GM19023 (cell line): Measurements from ENCODE around the gene PRKN.
"Not testable (repeated sequence)": the region's sequence is repeated elsewhere in the genome, so short reads cannot be mapped to it uniquely, and the experiment has no call there.

Source experiments
- ATAC-seq: cut with Tn5 transposase; IDR thresholded peaks from one replicate; pipeline ENCODE4 v1.9.1; 2021; ENCODE audit warnings: mild to moderate bottlenecking, moderate library complexity; ENCODE audit not compliant: unreplicated experiment

PRKN gene

DNA sequence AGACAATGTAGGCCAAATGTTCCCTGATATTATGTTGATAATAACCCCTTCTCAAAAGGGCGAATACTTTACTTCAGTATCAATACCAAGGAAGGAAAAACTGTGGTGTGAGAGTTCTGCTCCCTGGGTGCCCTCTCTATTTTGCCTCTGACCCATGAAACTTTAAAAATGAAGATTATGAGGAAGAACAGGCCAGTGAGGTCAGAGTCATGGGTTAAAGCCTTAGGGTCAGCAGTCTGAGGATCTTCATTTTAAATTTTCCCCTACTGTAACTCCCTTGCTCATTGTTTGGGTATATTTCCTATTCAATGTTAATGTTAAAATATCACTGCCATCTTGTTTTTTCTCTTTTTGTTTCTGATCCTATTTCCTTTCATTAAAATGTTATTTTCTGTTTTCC lies 47.9 kb downstream of the PRKN start:
- ATAC-seq = no peak

DNA sequence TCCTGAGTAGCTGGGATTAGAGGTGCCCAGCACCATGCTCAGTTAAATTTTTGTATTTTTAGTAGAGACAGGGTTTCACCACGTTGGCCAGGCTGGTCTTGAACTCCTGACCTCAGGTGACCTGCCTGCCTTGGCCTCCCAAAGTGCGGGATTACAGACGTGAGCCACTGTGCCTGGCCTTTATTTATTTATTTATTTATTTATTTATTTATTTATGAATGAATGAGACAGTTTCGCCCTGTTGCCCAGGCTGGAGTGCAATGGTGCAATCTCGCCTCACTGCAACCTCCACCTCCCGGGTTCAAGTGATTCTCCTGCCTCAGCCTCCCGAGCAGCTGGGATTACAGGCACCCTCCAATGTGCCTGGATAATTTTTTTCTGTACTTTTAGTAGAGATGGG lies 48.7 kb downstream of the PRKN start:
- not testable (repeated sequence) for ATAC-seq

DNA sequence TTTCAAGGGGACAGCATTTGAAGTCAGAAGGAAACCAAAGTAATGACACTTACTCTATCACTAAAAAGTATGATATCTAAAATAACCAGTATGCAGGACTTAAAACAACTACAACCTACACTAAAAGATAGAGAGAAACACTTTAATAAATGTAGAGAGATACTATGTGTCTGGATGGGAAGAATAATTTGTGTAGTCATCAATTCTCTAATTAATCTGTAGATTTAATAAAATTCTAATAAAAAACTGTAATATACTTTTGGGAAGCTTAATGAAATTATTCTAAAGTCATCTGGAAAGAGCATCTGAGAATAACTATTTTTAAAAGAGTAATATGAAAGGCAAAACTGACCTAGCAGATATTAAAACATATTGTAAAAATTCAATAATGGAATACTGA lies 52.1 kb downstream of the PRKN start:
- no peak for ATAC-seq

DNA sequence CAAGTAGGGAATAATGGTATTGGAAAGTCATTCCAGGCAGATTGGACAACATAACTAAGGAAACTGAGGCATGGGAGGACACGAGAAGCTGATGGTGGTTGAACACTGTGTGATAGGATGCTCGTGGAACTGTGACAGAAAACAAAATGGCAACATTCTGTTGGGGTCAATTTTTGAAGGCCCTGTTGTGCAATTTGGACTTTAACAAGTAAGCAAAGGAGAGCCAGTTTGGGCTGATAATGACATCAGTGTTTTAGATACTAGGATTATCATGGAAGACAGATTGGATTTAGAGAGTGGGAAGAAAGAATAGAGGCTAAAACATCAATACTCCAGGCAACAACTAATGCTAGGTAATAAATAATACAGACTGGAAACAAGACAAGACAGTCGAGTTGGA lies 53.1 kb downstream of the PRKN start:
- ATAC-seq = no peak

DNA sequence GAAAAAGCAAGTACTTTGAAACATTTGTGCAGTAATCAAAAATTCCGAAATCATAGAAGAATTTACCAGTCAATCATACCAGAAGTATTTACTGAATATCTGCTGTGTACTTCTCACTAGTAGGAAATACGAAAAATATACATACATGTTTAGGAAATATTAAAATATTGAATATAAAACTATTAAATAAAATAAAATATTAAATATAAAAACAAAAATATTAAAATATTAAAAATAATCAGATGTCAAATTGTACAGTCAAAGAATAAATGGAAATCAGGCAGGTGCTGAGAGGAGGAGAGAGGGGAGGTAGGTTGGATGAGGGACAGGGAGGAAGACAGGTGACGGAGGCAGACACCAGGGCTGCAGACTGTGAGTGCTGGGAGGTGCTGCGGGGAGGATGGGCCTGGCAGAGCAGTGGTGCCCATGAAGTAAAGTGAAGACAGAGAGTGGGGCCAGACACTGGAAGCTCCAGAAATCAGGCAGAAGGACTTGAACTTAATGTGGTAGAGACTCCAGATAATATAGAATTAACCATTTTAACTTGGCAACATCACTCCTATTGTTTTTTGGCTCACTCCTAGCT lies 55.9 kb downstream of the PRKN start:
- ATAC-seq = no peak

DNA sequence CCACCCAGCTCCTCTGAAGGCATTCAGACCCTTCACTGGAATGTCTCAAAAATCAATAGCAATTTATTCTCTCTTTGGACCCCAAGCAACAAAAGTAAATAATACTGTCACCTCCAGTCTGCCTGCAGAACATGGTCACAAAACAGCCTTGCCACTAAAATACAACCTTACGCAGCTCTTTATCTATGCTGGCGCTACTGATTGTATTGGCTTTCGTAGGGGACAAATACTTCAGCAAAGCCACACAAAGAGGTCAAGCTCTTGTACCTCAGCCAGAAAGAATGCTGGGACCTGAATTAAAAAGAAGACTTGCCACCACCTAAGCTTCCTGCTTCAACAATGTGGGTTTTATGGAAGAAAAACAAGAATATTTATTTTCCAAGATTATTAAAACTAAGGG lies 57.2 kb downstream of the PRKN start:
- ATAC-seq = no peak

DNA sequence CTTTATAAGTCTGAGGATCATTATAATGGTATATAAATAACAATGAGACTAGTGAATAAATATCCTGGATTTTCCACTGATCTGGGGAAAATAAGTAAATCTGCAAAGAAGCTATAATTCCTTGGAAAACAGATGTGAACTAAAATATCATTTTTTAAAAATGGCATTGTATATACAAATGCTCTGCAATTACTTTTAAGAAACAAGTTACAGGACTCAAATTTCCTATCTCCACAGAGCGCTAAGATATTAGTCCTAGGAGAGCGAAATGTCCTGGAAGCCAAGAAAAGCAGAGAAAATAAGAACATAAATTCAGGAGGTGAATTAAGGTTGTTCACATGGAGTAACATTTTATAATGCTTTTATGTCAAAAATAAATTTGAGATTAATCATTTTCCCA lies 61.3 kb downstream of the PRKN start:
- ATAC-seq = no peak

DNA sequence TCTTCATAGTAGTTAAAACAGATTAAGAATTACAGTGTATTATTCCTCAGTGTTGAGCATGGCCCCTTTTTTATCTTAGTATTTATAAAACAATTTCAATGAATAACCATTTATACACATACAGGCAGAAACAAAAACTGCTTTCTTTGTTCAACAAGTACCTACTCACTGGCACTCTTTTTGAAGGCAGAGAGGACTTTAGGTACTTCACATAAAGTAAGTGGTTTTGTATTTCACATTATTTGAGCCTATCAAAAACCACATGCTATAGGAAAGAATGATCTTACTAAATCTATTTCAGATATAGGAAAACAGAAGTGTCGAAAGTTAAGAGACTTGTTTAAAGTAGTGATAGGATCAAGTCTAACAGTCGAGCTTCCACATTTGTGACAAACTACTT lies 73.8 kb downstream of the PRKN start:
- ATAC-seq = no peak

DNA sequence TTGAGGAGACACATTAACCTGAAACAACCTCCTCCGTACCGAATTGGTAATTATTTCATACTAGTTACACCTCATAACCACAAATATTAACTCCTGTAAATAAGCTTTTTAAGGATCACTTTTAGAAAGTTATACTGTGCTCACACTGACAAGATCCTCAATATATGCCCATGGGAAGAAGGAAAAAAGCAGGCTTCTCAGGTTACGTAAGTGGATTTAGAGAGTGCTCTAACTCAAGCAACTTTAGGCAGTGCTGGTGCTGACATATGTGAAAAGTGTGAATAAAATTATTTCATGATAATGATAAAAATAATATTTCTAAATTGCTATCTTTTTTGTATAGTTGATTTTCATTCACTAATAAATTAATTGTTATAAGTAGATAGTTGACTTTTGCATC lies 76.1 kb downstream of the PRKN start:
- ATAC-seq = no peak

DNA sequence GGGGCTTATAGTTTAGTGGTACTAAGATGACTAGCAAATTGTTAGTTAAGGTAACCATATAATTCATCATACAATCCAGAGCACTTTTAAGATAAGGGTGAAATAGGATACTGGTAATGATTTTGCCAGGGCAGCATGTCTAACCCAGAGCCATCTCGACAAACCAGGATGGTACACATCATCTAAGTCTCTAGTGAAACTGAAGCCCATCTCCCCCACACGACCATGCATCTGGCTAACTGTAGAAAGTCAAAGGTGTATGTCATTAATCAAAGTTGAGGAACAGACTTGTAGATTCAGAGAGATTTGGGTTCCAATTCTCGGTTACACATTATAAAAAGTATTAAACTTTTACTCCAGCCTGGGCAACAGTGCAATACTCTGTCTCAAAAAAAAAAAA lies 78.3 kb downstream of the PRKN start:
- ATAC-seq = no peak

DNA sequence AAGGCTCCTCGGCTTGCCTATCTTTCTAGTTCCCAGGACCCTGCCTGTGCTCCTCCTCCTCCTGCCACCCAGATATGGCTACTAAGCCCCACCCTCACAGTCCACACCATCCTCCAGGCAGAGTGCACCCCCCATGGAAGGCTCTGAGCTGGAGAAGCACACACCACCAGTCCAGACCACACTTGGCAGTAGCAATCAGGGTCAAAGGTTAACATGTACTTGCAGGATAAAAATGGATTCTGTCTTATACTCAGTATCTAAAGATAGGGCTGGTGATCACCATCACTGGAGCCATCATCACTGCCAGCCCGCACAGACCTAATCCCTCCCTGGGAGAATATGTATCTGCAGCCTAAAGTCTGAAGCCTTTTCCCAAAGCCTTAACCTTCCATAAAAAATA lies 83.4 kb downstream of the PRKN start:
- no peak for ATAC-seq

DNA sequence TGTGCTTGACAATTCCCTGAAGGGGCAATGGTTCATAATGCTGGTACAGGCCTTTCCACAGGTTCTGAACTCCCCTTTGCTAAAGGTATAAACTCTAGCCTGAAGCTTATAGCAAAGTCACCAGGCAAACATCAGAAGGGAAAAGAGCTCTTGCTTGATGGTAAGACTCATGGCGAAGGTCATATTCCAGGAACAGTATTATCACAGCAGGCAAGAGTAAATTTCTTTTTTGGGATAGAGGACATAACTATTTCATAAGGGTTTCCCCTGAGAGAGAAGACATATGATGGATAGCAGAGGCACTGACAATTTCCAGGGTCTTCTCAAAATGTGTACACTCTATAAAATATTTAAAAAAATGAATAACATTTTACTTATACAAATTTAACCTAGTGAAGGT lies 86.8 kb downstream of the PRKN start:
- no peak for ATAC-seq

DNA sequence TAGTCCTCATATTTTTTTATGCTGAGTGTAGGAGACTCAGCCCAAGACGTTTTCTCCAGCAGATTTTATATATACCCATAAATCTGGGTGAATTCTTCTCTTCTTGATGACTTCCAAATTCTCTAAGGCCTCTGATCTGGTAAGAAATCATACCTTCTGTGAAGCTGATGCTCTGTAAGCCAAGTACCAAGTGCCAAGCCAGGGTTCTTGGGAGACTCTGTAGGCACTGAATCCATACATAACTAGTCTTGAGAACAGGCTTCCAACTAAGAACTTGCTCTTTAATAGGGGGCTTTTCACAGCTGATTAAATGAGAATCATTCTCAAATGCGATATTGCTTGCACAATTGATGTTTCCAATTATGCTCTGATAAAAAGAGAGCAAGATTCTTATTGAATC lies 87.6 kb downstream of the PRKN start:
- ATAC-seq = no peak

DNA sequence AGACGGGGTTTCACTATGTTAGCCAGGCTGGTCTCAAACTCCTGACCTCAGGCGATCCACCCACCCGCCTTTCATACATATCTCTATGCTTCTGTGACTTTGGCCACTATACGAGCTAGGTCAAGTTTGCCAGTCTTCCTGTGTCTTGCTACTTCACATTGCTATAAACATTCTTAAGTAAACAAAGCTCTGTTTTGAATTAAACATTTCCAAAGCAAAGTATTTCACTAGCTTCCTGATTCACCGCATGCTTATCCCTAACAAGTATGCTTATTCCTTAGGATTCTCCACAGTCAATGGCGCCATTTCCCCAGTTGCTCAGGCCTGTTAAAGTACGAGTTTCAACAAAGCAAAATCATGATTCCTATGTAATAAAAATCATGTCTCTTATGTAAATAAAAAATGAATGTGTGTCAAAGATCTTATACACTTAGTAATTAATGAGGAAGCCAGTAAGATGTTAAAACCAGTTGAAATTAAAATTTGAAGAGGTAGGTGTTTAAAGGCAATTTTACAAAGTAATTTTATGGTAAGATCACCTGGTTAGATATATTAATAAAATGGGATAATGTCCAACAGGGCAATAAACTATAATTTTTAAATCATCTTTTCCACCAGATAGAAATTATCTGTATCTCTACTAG lies 88.5 kb downstream of the PRKN start:
- no peak for ATAC-seq

DNA sequence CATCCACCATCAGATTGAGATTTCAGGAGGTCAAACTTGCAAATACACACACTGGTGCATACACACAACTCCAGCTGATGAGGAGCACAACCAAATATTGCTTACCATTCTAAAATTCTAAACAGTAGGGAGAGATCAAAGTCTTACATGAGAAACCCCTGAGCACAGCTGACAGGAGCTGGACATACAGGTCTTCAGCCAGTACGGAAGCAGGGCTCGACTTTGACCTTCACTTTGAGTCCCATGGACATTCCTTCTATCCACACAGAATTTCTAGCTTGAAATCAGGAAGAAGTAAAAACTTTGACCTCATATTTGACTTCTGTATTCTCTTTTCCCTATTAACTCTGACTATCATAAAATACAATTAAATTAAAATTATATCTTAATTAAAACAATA lies 90.2 kb downstream of the PRKN start:
- no peak for ATAC-seq

DNA sequence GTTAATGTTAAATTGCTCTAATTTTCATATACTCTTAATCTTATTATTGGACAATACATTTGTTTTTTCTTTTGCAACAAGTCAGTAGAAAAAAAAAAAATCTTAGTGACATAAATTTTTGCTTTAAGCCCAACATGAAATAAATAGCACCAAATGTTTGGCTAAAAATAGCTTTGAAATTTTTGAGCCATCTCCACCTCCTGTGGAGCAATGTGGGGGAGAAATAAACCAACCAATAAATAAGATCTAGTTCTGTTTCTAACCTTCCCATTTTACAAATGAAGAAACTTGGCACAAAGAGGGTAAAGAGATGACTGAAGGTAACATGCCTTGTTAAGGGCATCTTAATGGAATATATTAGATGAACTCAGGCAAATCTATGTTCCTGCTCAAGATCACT lies 91.4 kb downstream of the PRKN start:
- no peak for ATAC-seq

DNA sequence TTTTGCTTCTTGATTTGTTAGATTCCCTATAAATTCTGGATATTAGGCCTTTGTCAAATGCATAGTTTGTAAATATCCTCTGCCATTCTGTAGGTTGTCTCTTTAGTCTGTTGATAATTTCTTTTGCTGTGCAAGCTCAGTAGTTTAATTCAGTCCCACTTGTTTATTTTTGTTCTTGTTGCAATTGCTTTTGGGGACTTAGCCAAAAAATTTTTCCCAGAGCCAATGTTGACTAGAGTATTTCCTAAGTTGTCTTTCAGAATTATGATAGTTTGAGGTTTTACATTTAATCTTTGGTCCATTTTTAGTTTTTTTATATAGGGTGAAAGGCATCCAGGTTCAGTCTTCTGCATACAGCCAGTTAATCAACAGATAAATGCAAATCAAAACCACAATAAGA lies 96.0 kb downstream of the PRKN start:
- no peak for ATAC-seq

DNA sequence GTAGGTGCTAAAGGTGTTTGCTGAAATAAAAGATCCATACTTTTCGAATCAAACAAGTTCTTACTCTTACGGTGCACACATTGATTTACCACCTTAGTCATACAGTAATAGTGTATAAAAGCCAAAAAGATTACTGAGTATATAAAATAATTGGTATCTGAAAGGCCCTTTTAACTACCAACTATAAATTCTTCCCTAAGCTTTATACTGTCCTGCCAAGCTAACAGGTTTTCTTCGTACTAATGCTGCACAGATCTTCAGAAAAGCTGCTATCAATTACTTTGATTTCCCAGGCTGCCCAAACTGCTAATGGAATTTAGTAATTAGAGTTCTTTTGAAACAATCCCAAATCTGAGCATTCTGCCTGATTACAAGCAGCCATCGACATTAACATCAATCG lies 97.5 kb downstream of the PRKN start:
- ATAC-seq = no peak

DNA sequence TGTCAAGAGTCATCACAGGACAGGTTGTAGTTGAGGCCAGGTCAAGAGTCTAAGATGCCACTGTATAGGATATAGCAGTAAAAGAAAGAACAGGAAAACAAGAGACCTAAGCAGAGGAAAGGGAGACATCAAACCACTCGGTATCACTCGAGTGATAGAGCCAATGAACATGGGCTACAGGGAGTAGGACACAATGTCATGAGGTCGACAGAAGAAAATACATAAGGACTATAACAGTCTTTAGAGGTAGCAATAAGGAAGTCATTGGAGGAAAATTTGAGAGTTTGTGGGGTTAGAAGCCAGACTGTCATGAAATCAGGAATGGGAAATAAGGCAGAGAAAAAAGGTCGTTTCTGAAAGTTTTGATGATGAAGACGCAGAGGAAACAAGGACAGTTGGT lies 99.7 kb downstream of the PRKN start:
- ATAC-seq = no peak

DNA sequence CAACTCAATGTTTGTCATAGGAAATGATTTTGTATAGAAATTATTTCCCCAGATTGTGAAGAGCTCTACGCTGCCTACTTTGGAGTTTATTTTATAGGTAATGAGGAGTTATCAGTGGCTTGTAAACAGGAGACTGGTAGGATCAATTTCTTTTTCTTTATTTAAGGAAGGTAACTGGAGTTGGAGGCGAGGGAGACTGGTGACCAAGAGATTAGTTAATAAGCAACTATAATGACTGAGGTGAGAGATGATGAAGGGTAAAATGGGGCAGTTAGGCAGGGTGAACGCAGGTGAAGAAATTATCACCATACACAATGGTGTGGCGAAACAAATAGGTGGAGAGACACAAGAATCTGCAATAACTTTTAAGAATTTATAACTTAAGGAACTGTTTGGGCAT lies 100.2 kb downstream of the PRKN start:
- ATAC-seq = no peak

DNA sequence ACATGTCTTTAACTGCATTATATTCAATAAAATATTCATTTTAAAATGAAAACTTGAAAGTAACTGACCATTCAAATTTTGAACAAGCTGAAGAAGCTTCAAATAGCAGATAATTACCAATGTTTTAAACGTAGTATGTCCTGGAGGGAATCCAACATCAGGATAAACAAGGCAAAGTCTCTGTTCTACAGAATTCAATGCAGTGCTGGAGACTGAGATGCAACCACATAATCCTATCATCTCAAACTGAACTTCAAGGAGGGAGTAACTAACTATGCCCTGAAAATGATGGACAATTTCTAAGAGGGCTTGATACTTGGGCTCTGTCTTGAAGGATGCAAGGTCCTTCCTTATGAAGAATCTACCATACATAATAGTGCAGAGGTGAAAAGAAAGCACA lies 100.7 kb downstream of the PRKN start:
- ATAC-seq = no peak

DNA sequence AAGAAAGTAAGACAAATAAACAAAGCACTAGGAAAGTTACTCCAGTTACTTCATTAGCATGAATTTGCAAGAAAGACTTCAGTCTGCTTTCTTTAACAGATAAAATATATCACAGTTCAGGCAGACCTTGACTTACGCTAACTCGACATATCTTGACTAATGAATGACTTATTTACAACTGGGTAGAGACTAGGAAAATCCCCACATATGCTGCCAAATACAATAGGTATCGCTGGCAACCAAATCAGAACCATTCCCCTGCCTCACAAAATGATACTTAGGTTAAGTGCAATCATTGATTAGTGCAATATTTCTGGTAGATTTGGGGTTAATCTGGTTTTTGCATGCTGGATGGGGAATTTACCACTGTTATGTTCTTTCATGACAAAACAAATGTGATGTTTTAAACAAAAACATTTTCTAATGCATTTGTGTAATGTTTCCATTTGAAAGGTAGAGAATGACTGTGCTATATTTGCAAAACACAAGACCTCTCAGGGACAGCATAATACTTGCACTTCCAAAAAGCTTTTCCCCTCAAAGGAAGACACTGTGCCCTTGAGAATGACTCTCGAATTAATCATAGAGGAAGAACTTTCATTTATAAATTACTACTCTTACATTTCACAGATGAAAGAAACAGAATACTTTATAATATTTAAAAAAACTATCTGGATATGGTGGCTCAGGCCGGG lies 101.6 kb downstream of the PRKN start:
- no peak for ATAC-seq

DNA sequence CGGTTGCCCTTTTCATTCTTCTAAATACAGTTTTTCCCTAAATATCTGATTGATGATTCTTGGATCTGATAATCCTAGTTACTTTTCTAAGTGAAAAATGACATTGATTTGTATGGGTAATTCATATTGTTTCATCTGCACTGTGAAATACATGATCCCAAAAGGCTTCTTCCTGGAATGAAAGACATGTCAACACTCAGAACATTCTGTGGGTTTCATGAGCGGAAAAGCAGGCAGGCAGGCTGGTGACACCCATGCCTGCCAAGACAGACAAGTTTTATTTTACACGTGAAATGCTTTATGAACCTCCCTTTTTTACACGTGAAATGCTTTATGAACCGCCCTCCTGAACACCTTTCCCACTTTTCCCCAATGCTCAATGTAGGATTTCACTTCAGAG lies 105.0 kb downstream of the PRKN start:
- ATAC-seq = no peak
